ENCODE measurements around the gene MYO9A.
"Not testable (repeated sequence)": the region's sequence is repeated elsewhere in the genome, so short reads cannot be mapped to it uniquely, and the experiment has no call there.

MYO9A gene

GRCh38 chr15:71939981-71940588 lies 177.9 kb downstream of the MYO9A start:
- DNase-seq = no peak

GRCh38 chr15:71937650-71938311 lies 180.2 kb downstream of the MYO9A start:
- no peak for DNase-seq

- DNase-seq = no peak
These were observed 183.5 kb downstream of the MYO9A start for GRCh38 chr15:71934446-71934845.

GRCh38 chr15:71932689-71933088 lies 185.3 kb downstream of the MYO9A start:
- DNase-seq = no peak

GRCh38 chr15:71931261-71931660 lies 186.7 kb downstream of the MYO9A start:
- DNase-seq = no peak

GRCh38 chr15:71925145-71925544 lies 192.8 kb downstream of the MYO9A start:
- no peak for DNase-seq

- no peak for DNase-seq
These were observed 196.8 kb downstream of the MYO9A start for GRCh38 chr15:71921191-71921590.

GRCh38 chr15:71920573-71920972 lies 197.4 kb downstream of the MYO9A start:
- DNase-seq = no peak

GRCh38 chr15:71916834-71917233 lies 201.1 kb downstream of the MYO9A start:
- no peak for DNase-seq

GRCh38 chr15:71914092-71914491 lies 203.9 kb downstream of the MYO9A start:
- no peak for DNase-seq

GRCh38 chr15:71899674-71900073 lies 218.3 kb downstream of the MYO9A start:
- DNase-seq = no peak

- DNase-seq = no peak
These were observed 224.3 kb downstream of the MYO9A start for GRCh38 chr15:71893691-71894090.

GRCh38 chr15:71892335-71892734 lies 225.6 kb downstream of the MYO9A start:
- DNase-seq = no peak

GRCh38 chr15:71891026-71891425 lies 226.9 kb downstream of the MYO9A start:
- no peak for DNase-seq

GRCh38 chr15:71889947-71890346 lies 228.0 kb downstream of the MYO9A start:
- DNase-seq = no peak

GRCh38 chr15:71889385-71889784 lies 228.6 kb downstream of the MYO9A start:
- DNase-seq = no peak

- DNase-seq = no peak
These were observed 229.2 kb downstream of the MYO9A start for GRCh38 chr15:71888797-71889196.

- no peak for DNase-seq
These were observed 232.6 kb downstream of the MYO9A start for GRCh38 chr15:71885390-71885789.

- DNase-seq = no peak
These were observed 234.5 kb downstream of the MYO9A start for GRCh38 chr15:71883447-71883846.

GRCh38 chr15:71880276-71880675 lies 237.7 kb downstream of the MYO9A start:
- no peak for DNase-seq

- DNase-seq = no peak
These were observed 243.7 kb downstream of the MYO9A start for GRCh38 chr15:71874245-71874644.

GRCh38 chr15:71858232-71858631 lies 259.7 kb downstream of the MYO9A start:
- not testable (repeated sequence) for DNase-seq

GRCh38 chr15:71853543-71853942 lies 264.4 kb downstream of the MYO9A start:
- no peak for DNase-seq

- no peak for DNase-seq
These were observed 273.0 kb downstream of the MYO9A start for GRCh38 chr15:71844916-71845315.

GRCh38 chr15:71841563-71841962 lies 276.4 kb downstream of the MYO9A start:
- no peak for DNase-seq

Measured in activated naive CD4-positive, alpha-beta T cell treated with Interleukin-2 at 50 U/mL for 16 hours (primary cell).